A549 treated with CORT108297 at 1 μM for 4 hours (cell line): ENCODE data around the gene MTARC2. TPM values are rescaled to one million over a fixed set of nuclear protein-coding genes. Genes with fewer than 3 reads are reported as not detected.

Source experiments
- total RNA-seq: library from RNA; stranded (reverse); fragments of 200-300 nt; extraction: Qiagen RNA extraction; gene quantifications from 5 replicates; pipeline ENCODE4 v1.2.3, GENCODE V29; 2022

Gene MTARC2
- total RNA-seq, result 9.7 to 14.8 TPM (median 12.2 TPM) in 5 replicates

GRCh38 chr1:220748089-220748934 lies at the start of gene MTARC2:
TSS of gene MTARC2 (plus strand) at chr1:220748322. CDS start at chr1:220748532, 210 bp downstream.

DNA sequence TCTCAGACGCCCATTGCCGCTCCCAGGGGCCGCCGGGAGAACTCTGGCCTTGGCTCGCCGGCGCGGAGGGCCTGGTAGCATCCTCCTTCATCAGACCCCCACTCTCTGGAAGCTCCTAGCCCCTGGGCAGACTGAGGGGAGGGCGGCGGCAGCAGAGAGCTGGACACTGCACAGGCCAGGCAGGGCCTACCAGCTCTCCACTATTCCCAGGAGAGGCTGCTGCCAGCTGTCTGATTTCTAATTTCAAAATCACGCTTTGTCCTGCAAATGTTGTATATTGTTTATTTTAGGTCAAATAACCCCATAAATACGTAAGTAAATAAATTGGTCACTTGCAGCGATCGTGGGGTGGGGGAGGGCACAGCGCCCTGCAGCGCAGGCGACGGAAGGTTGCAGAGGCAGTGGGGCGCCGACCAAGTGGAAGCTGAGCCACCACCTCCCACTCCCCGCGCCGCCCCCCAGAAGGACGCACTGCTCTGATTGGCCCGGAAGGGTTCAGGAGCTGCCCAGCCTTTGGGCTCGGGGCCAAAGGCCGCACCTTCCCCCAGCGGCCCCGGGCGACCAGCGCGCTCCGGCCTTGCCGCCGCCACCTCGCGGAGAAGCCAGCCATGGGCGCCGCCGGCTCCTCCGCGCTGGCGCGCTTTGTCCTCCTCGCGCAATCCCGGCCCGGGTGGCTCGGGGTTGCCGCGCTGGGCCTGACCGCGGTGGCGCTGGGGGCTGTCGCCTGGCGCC lies 38.4 kb downstream of the MTARC2 start, which contains the start of gene MTARC1:
TSS of gene MTARC1 (plus strand) at position 577 of the 732 bp plus-strand sequence. CDS start at position 609, 32 bp downstream.

Other genes with a start within 250 kb of the MTARC2 start
- 0.08 to 1.3 TPM (median 0.12 TPM) in 5 replicates for gene MARK1, start 220.2 kb upstream of the MTARC2 start, total RNA-seq
- gene C1orf115, start 58.0 kb upstream of the MTARC2 start, total RNA-seq, result 4.1 to 6.3 TPM (median 5.5 TPM) in 5 replicates
- 8.8 to 11.1 TPM (median 10.0 TPM) in 5 replicates for gene MTARC1, start 38.6 kb downstream of the MTARC2 start, total RNA-seq
- 3.6 to 5.1 TPM (median 4.0 TPM) in 5 replicates for gene HLX, start 131.1 kb downstream of the MTARC2 start, total RNA-seq